Measurements from ENCODE around the gene NCAM2. TPM values are rescaled to one million over a fixed set of nuclear protein-coding genes. Genes with fewer than 3 reads are reported as not detected.

NCAM2 gene
- total RNA-seq, 4 donors from 2014 or later = 3.2 to 9.1 (median 4.6) TPM

DNA sequence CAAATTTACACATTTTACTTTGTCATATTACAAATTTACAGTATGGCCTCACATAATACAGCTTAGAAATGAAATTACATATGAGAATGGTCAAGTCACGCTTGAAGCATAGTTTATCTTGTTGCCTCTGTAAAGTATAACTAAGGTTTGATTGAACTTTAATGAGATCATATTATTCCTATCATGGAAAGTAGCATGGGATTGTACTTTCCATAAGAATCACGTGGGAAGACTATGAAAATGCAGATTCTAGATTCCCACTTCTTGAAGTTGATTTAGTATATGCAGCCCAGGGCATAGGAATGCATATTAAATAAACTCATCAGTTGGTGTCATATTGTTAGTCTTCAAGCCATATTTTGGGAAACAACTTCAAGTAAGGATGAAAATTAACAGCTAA is 342.8 kb downstream of the NCAM2 start:
- Histone ChIP-seq H3K4me1 (no peaks in the 10 kb centered on the region), H3K27ac (no peak overlapping the region), H3K27me3 (no peaks in the 10 kb centered on the region), H3K4me3 (no peak overlapping the region), H3K9me3 (peaks cover 0 to 20% (median 0%) of the 10 kb centered on the region in 3 donors), H3K36me3 (no peaks in the 10 kb centered on the region)
- ATAC-seq = no peak
- TF ChIP-seq EP300 (IDR thresholded peaks at IDR 0.05) (no peak), POLR2A (IDR thresholded peaks at IDR 0.05) (no peak), POLR2AphosphoS5 (IDR thresholded peaks at IDR 0.05) (no peak)
- TF ChIP-seq, protein P1, sequence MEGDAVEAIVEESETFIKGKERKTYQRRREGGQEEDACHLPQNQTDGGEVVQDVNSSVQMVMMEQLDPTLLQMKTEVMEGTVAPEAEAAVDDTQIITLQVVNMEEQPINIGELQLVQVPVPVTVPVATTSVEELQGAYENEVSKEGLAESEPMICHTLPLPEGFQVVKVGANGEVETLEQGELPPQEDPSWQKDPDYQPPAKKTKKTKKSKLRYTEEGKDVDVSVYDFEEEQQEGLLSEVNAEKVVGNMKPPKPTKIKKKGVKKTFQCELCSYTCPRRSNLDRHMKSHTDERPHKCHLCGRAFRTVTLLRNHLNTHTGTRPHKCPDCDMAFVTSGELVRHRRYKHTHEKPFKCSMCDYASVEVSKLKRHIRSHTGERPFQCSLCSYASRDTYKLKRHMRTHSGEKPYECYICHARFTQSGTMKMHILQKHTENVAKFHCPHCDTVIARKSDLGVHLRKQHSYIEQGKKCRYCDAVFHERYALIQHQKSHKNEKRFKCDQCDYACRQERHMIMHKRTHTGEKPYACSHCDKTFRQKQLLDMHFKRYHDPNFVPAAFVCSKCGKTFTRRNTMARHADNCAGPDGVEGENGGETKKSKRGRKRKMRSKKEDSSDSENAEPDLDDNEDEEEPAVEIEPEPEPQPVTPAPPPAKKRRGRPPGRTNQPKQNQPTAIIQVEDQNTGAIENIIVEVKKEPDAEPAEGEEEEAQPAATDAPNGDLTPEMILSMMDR (IDR thresholded peaks at IDR 0.05) = no peak
- 79 to 85% methylated on average over 2 of the region's 2 CpGs for WGBS, 2 donors (ENCODE audit: low coverage in 1 of 2)

DNA sequence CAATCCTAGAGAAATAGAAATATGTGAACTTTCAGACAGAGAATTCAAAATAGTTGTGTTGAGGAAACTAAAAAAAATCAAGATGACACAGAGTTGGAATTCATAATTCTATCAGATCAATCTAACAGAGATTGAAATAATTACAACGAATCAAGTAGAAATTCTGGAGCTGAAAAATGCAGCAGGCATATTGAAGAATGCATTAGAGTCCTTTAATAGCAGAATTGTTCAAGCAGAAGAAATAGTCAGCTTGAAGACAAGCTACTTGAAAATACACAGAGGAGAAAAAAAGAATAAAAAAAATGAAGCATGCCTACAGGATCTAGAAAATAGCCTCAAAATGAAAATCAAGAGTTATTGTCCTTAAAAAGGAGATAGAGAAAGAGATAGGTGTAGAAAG is 347.1 kb downstream of the NCAM2 start:
- TF ChIP-seq, protein P1 (IDR thresholded peaks at IDR 0.05) = no peak
- no peak for TF ChIP-seq POLR2A (IDR thresholded peaks at IDR 0.05)
- no peak for TF ChIP-seq EP300 (IDR thresholded peaks at IDR 0.05)
- TF ChIP-seq POLR2AphosphoS5 (IDR thresholded peaks at IDR 0.05) = no peak
- no peak for ATAC-seq
- Histone ChIP-seq H3K4me1 (no peaks in the 10 kb centered on the region), H3K4me3 (no peak overlapping the region), H3K36me3 (no peaks in the 10 kb centered on the region), H3K27ac (no peak overlapping the region), H3K9me3 (peaks cover 0 to 27% (median 0%) of the 10 kb centered on the region in 3 donors), H3K27me3 (no peaks in the 10 kb centered on the region)
- 82% methylated on average over 1 of the region's 1 CpG; no CpG with 5 or more reads in 1 of the 2 donors for WGBS, 2 donors (ENCODE audit: low coverage in 1 of 2)

DNA sequence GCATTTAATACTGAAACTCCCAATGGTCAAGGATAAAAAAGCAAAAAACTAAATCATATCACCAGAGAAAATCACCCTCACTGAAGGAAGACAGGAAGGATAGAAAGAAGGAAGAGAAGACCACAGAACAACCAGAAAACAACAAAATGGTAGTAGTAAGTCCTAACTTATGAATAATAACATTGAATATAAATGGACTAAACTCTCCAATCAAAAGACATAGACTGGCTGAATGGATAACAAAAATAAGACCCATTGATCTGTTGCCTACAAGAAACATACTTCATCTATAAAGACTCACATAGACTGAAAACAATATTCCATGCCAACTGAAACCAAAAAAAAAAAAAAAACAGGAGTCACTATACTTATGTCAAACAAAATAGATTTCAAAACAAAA is 347.7 kb downstream of the NCAM2 start:
- no peaks in the 10 kb centered on the region for H3K4me1 ChIP-seq
- H3K36me3 ChIP-seq = no peaks in the 10 kb centered on the region
- H3K27me3 ChIP-seq = no peaks in the 10 kb centered on the region
- no peak overlapping the region for H3K4me3 ChIP-seq
- H3K9me3 ChIP-seq = peaks cover 0 to 27% (median 0%) of the 10 kb centered on the region in 3 donors
- ATAC-seq = no peak
- H3K27ac ChIP-seq = no peak overlapping the region
- TF ChIP-seq POLR2AphosphoS5 (IDR thresholded peaks at IDR 0.05) = no peak
- TF ChIP-seq POLR2A (IDR thresholded peaks at IDR 0.05) = no peak
- TF ChIP-seq, protein P1 (IDR thresholded peaks at IDR 0.05) = no peak
- no peak for TF ChIP-seq EP300 (IDR thresholded peaks at IDR 0.05)

DNA sequence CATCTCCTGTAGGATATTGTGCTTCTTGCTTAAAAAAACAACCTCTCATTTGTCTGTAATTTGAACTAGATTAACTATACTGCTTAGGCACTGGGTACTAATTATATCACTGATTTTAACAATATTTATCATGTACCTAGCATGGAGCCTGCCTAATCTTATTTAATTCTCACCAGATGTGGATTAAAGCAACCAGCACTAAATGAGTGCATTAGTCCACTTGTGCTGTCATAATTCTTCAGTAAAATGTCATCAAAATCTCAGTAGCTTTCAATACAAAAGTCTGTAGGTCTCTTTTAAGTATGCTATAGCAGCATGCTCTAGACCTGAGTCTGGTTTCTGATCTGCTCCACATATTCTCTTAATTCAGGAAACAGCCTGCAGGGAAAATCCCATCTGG is 368.1 kb downstream of the NCAM2 start:
- ATAC-seq = no peak
- Histone ChIP-seq H3K4me3 (no peak overlapping the region), H3K4me1 (no peaks in the 10 kb centered on the region), H3K27ac (no peak overlapping the region), H3K9me3 (no peaks in the 10 kb centered on the region), H3K36me3 (no peaks in the 10 kb centered on the region), H3K27me3 (no peaks in the 10 kb centered on the region)
- no peak for TF ChIP-seq POLR2A (IDR thresholded peaks at IDR 0.05)
- TF ChIP-seq, protein P1 (IDR thresholded peaks at IDR 0.05) = no peak
- TF ChIP-seq EP300 (IDR thresholded peaks at IDR 0.05) = no peak
- TF ChIP-seq POLR2AphosphoS5 (IDR thresholded peaks at IDR 0.05) = no peak

DNA sequence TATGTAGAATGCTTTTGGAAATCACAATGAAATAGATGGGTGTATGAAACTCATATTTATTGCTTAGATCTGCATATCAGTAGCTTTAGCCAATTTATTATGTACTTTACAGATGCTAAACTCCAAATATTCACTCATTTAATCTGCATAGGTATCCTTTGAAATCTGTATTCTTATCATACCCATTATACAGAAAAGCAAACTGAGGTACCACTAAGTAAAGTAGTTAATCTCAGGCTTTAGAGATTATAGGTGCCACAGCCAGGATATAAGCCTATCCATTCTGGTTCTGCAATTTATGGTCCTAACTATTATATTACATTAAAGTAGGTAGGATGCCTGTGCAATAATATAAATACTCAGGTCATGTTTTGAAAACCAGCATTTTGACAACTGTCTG is 369.4 kb downstream of the NCAM2 start:
- no peak for ATAC-seq
- Histone ChIP-seq H3K9me3 (no peaks in the 10 kb centered on the region), H3K27me3 (no peaks in the 10 kb centered on the region), H3K4me1 (no peaks in the 10 kb centered on the region), H3K27ac (no peak overlapping the region), H3K4me3 (no peak overlapping the region), H3K36me3 (no peaks in the 10 kb centered on the region)
- TF ChIP-seq, protein P1 (IDR thresholded peaks at IDR 0.05) = no peak
- TF ChIP-seq POLR2AphosphoS5 (IDR thresholded peaks at IDR 0.05) (no peak), POLR2A (IDR thresholded peaks at IDR 0.05) (no peak), EP300 (IDR thresholded peaks at IDR 0.05) (no peak)
